WTC11 (cell line): ENCODE measurements around the gene SMAD6.

Source experiments
- CTCF ChIP-seq: fragments of 200-600 bp; IDR thresholded peaks from 2 replicates; pipeline ENCODE4 v1.8.0; 2022; ENCODE audit warnings: antibody characterized with exemption
- HMGXB4 ChIP-seq: sonication (generic); formaldehyde crosslinking; IDR thresholded peaks from 2 replicates; pipeline ENCODE4 v1.8.1; 2023; ENCODE audit warnings: mild to moderate bottlenecking, moderate library complexity, missing genetic modification reagents
- IRF1 ChIP-seq: sonication (generic); formaldehyde crosslinking; IDR thresholded peaks from 2 replicates; pipeline ENCODE4 v1.8.0; 2023; ENCODE audit warnings: missing genetic modification reagents
- IRF2 ChIP-seq: sonication (generic); formaldehyde crosslinking; IDR thresholded peaks from 2 replicates; pipeline ENCODE4 v1.8.0; 2022; ENCODE audit warnings: low read depth, missing genetic modification reagents, borderline replicate concordance
- NFATC4 ChIP-seq: fragments of 250-450 bp; sonication (Bioruptor Pico); IDR thresholded peaks from 2 replicates; pipeline ENCODE4 v1.9.0; 2021; ENCODE audit warnings: mild to moderate bottlenecking
- NFYB ChIP-seq: sonication (generic); formaldehyde crosslinking; conservative IDR thresholded peaks from 2 replicates; pipeline ENCODE4 v1.8.0; 2022; ENCODE audit warnings: low read depth, missing genetic modification reagents
- ZBTB21 ChIP-seq: sonication (generic); formaldehyde crosslinking; IDR thresholded peaks from 2 replicates; pipeline ENCODE4 v1.8.1; 2023; ENCODE audit warnings: mild to moderate bottlenecking, missing genetic modification reagents, borderline replicate concordance
- ZNF263 ChIP-seq: sonication (generic); formaldehyde crosslinking; IDR thresholded peaks from 2 replicates; pipeline ENCODE4 v1.8.1; 2022; ENCODE audit warnings: low read depth, mild to moderate bottlenecking, moderate library complexity, missing genetic modification reagents

GRCh38 chr15:66677336-66677735, 24.7 kb upstream of the SMAD6 start:
- TF ChIP-seq CTCF (no peak), NFATC4 (no peak), IRF1 (CRISPR knock-in tag) (no peak), ZNF263 (CRISPR knock-in tag) (no peak), NFYB (CRISPR knock-in tag) (no peak), ZBTB21 (CRISPR knock-in tag) (no peak), HMGXB4 (no peak), IRF2 (CRISPR knock-in tag) (no peak)
